H4 (cell line): ENCODE data around the gene UBL4A. TPM values are rescaled to one million over a fixed set of nuclear protein-coding genes. Genes with fewer than 3 reads are reported as not detected.
"Not testable (repeated sequence)": the region's sequence is repeated elsewhere in the genome, so short reads cannot be mapped to it uniquely, and the experiment has no call there.

Experiments used
- DNase-seq: peaks from one replicate; pipeline ENCODE4 v3.0.0-alpha.2; 2015; ENCODE audit warnings: low spot score
- total RNA-seq: library from RNA; depleted of rRNA; stranded (reverse); fragments of >200 nt; shearing (Covaris generic); gene quantifications from 2 replicates; pipeline ENCODE4 v1.2.3, GENCODE V29; 2014

UBL4A gene
- total RNA-seq, 1 experiment from 2014 or later, result 55.5 TPM

GRCh38 chrX:154508384-154508745 lies 21.9 kb upstream of the UBL4A start:
- no peak for DNase-seq

- no peak for DNase-seq
Observed at GRCh38 chrX:154507673-154508383, 21.4 kb upstream of the UBL4A start.

- DNase-seq, result no peak
Observed at GRCh38 chrX:154506483-154507332, 20.3 kb upstream of the UBL4A start.

GRCh38 chrX:154505734-154506133 lies 19.3 kb upstream of the UBL4A start:
- no peak for DNase-seq

- no peak for DNase-seq
Observed at GRCh38 chrX:154502989-154503388, 16.6 kb upstream of the UBL4A start.

DNA sequence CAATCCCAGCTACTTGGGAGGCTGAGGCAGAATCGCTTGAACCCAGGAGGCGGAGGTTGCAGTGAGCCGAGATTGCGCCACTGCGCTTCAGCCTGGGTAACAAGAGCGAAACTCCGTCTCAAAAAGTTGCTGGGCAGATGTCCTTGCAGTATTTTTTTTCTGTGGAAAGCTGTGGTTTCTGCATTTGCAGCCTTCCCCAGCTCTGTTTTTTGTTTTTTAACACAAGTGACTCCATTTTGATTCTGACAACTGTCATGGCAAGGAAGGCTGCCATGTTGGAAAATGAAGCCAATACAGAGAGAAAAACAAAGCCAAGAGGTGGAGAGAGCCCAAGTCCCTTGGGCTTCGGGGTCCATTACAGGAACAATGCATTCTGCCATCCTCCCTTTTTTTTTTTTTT lies 15.7 kb upstream of the UBL4A start:
- no peak for DNase-seq

- DNase-seq, result not testable (repeated sequence)
Observed at GRCh38 chrX:154501423-154501822, 15.0 kb upstream of the UBL4A start.

GRCh38 chrX:154496591-154497137 lies 10.2 kb upstream of the UBL4A start:
- DNase-seq, result not testable (repeated sequence)

DNA sequence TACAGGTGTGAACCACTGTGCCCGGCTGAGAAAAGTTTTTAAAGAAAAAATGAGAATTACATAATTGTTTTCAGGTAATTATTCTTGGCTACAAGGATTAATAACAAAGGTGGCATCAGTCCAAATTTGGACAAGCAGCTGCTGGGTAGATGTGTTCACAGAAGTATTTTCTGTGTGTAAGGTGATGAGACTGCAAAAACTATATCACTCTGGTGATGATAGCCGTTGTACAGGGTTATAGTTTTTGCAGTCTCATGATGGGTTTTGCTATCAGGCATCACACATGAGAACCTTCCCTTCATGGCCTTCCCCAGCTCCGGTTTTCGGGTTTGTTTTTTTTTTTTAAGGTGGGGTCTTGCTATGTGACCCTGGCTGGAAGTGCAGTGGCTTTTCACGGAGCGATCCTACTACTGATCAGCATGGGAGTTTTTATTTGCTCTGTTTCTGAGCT lies 9.1 kb upstream of the UBL4A start:
- no peak for DNase-seq

DNA sequence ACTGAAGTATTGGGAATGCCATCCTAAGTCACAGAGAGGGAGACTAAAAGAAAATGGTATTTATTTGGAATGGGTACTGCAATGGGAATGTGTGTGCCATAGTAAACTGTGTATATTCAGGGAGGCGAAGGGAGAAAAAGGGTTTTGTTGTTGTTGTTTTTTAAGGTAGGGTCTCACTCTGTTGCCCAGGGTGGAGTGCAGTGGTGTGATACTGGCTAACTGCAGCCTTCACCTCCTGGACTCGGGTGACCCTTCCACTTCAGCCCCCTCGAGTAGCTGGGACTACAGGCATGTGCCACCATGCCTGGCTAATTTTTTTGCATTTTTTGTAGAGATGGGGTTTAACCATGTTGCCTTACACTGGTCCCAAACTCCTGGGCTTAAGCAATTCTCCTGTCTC lies 8.3 kb upstream of the UBL4A start:
- no peak for DNase-seq

DNA sequence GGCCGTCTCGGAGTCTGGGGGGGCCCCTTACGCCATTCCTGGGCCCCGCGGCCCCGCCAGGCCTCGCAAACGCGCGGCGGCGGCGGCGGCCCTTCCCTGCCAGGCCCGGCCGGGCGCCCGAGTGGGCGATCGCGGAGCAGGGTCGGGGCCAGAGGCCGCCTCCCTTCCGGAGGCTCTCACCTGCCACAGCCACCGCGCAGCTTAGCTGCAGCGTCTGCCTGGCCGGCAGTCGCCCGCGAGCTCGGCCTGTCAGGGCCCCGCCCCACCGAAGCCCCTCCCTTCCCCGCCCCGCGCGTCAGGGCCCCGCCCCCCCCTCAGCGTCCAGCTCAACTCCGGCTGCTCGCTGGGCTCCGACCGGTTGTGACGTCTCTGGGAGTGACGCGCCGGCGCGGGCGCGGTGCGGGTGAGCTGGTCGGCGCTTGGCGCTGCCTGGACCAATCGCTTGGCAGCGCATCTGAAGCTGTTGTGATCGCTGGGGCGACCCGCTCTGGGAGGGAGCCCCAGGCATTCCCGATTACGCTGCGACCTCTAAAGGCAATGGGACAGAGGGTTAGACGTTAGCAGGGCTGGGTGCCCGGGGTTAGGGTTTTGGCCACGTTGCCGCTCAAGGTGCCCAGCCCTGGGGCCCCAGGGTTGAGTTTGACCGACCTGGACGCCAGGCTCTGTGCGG lies 4.1 kb upstream of the UBL4A start, which contains the start of gene SLC10A3:
TSS of gene SLC10A3 (minus strand) at position 216 of the 670 bp plus-strand sequence. CDS start 1,689 bp downstream, outside the sequence.
- DNase-seq, result peak; percentile 93

DNA sequence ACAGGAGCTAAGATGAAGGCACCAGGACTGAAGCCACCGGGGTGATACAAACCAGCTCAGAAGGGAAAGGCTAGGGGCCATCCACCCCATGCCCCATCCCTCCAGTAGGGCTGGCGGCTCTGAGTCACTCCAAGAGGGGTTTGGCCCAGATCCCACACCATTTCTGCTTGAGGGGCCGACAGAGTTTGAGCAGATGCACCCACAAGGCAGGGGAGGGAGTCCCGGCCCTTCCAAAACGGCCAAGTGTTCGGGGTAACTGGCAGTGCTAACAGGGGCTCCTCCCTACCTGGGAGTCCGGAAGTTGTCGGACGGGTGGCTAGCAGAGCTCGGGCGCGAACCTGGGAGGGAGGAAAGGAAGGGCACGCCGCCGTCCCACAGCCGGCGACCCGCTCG lies 3.6 kb upstream of the UBL4A start:
- no peak for DNase-seq

- no peak for DNase-seq
Observed at GRCh38 chrX:154489182-154489581, 2.8 kb upstream of the UBL4A start.

DNA sequence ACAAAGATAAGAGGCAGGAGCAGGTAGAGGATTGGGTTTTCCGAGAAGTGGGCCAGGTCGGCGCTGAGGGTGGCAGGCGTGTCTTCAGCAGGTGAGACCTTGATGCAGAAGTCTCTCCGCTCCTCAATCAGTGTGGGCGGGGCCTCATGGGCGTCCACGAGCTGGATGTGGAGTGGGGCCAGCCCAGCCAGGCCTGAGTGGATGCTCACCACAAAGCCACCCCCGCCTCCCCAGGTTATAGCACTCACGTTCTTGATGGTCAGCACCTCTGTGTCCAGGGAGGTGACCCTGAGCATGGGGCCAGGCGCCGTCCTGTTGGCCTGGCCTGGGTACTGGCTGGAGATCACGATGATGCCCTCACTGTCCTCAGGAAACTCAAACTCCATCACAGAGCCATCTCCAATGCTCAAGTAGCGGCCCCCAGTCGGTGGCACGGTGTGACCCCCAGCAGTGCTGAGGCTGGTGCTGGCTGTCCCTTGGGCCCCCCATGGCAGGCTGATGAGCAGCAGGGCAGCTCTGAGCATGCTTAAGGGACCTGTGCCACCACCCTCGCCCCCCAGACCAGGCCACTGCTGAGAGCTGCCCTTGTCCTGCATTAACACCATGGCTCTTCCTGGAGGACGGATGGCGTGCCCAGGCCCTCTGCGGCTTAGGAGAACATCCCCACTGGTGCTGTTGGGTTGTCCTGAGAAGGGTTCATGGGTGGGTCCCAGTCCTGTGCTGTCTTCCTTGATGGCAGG lies 2.1 kb upstream of the UBL4A start:
- no peak for DNase-seq

- no peak for DNase-seq
Observed at GRCh38 chrX:154487518-154488290, 1.3 kb upstream of the UBL4A start.

- no peak for DNase-seq
Observed at GRCh38 chrX:154486052-154486395, 391 bp downstream of the UBL4A start.

GRCh38 chrX:154485150-154486051 lies 1.0 kb downstream of the UBL4A start:
- no peak for DNase-seq

DNA sequence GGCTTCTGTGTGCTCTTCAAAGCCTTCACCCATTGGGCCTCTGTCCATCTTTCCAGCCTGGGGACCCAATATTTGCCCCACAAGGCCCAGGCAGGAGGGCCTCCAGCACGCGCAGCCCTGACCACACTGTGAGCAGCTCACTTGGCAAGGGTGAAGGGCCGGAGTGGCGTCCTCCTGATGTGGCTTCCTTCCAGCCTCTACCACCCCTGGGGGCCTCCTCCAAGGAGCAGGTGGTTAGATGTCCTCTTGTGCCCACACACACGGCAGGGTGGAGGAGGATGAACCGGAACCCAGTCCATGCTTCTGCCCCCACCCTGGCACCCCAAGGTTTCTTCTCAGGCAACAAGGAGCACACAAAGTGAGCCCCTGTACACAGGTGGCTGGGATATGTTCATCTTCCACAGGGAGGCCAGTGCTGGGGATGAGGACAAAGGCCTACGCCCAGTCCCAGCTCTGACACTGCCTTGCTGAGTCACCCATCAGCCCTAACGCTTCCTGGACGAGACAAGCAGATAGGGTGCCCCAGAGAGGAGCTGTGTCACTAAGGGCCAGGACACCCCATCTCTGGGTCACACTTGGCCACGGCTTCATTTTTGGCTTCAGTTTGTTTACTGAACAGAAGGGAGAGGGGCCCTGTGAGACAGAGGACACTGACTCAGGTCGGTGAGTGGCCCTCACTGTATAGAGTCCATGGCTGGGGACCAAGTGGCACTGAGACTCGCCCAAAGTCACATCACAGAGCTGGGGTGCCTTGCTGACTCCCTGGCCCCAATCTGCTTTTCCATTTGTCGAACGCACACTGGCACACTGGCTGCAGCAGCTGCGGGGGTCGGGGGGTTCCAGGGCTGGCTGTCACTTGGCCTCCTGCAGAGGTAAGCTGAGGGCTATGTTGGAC lies 1.9 kb downstream of the UBL4A start:
- no peak for DNase-seq

GRCh38 chrX:154483325-154483724 lies 3.1 kb downstream of the UBL4A start:
- DNase-seq, result no peak
